DND-41 (cell line): Measurements from ENCODE around the gene LTBP2.

ENCODE experiments used
- ATAC-seq: fragments of 200-7000 bp; cut with Tn5 transposase; 3 replicates; pipeline ENCODE4 v1.9.1; 2021; ENCODE audit warnings: low read depth; ENCODE audit not compliant: insufficient read depth
- DNase-seq: peaks from one replicate; pipeline ENCODE4 v3.0.0-alpha.2; 2020
- H2AFZ ChIP-seq: 2 replicates; pipeline ENCODE4 v1.6.0; 2012; ENCODE audit warnings: low read depth, low read length
- H3K27ac ChIP-seq: 2 replicates; pipeline ENCODE4 v1.5.1; 2012; ENCODE audit warnings: low read length, inconsistent platforms
- H3K27me3 ChIP-seq: fragments of 200-600 bp; sonication (generic); 2 replicates; pipeline ENCODE4 v1.6.0; 2012; ENCODE audit warnings: low read length, mild to moderate bottlenecking, inconsistent platforms; ENCODE audit not compliant: insufficient read depth, poor library complexity
- H3K36me3 ChIP-seq: 2 replicates; pipeline ENCODE4 v1.5.1; 2012; ENCODE audit warnings: low read length, inconsistent platforms; ENCODE audit not compliant: insufficient read depth
- H3K4me1 ChIP-seq: 2 replicates; pipeline ENCODE4 v1.5.1; 2012; ENCODE audit warnings: mild to moderate bottlenecking, low read length; ENCODE audit not compliant: insufficient read depth
- H3K4me2 ChIP-seq: 2 replicates; pipeline ENCODE4 v1.6.0; 2012; ENCODE audit warnings: mild to moderate bottlenecking, moderate library complexity, low read length, inconsistent platforms; ENCODE audit not compliant: insufficient read depth
- H3K4me3 ChIP-seq, 2 experiments: fragments of 200-600 bp in 1 of 2; shearing (Covaris generic) in 1 of 2; 2 replicates each; pipeline ENCODE4 v1.5.1; 2012 to 2016; ENCODE audit warnings: inconsistent platforms in 2 of 2, low read length in 2 of 2, mild to moderate bottlenecking in 2 of 2, low read depth in 1 of 2, moderate library complexity in 1 of 2
- H3K79me2 ChIP-seq: 2 replicates; pipeline ENCODE4 v1.6.0; 2012; ENCODE audit warnings: low read length, inconsistent platforms; ENCODE audit not compliant: insufficient read depth
- H3K9ac ChIP-seq: 2 replicates; pipeline ENCODE4 v1.6.0; 2012; ENCODE audit warnings: low read depth, mild to moderate bottlenecking, inconsistent platforms, low read length, moderate library complexity
- H3K9me3 ChIP-seq: 2 replicates; pipeline ENCODE4 v1.5.1; 2012; ENCODE audit warnings: low read length, moderate library complexity, mild to moderate bottlenecking, inconsistent platforms; ENCODE audit not compliant: insufficient read depth, severe bottlenecking
- H4K20me1 ChIP-seq: 2 replicates; pipeline ENCODE4 v1.6.0; 2012; ENCODE audit warnings: low read length; ENCODE audit not compliant: insufficient read depth
- CTCF ChIP-seq: IDR thresholded peaks from 2 replicates; pipeline ENCODE4 v1.5.1; 2012; ENCODE audit warnings: borderline replicate concordance, low read length, moderate library complexity, mild to moderate bottlenecking; ENCODE audit not compliant: poor library complexity, severe bottlenecking; ENCODE audit errors: extremely low read depth
- EZH2 ChIP-seq: IDR thresholded peaks from 3 replicates; pipeline ENCODE4 v1.6.1; 2012; ENCODE audit warnings: borderline replicate concordance, low read depth, mild to moderate bottlenecking, moderate library complexity, low read length, inconsistent platforms; ENCODE audit not compliant: severe bottlenecking

Gene LTBP2

GRCh38 chr14:74647678-74648461 lies 35.8 kb upstream of the LTBP2 start:
- Histone ChIP-seq H3K27me3 (peaks cover 2% of the 10 kb centered on the region), H4K20me1 (no peaks in the 10 kb centered on the region), H3K79me2 (no peaks in the 10 kb centered on the region), H3K4me1 (no peaks in the 10 kb centered on the region), H3K9ac (no peak overlapping the region), H3K36me3 (no peaks in the 10 kb centered on the region), H3K9me3 (no peaks in the 10 kb centered on the region), H3K4me3 (no peak overlapping the region), H3K4me2 (no peak overlapping the region), H3K27ac (no peak overlapping the region), H2AFZ (no peak overlapping the region)
- TF ChIP-seq CTCF = no peak
- no peak for TF ChIP-seq EZH2
- no peak for DNase-seq
- peak; percentile 27; the same call in 1 of the 3 replicates for ATAC-seq

- no peak for TF ChIP-seq CTCF
- no peak for TF ChIP-seq EZH2
- Histone ChIP-seq H3K9me3 (no peaks in the 10 kb centered on the region), H3K27ac (no peak overlapping the region), H3K4me3 (no peak overlapping the region), H3K27me3 (peaks cover 2% of the 10 kb centered on the region), H4K20me1 (no peaks in the 10 kb centered on the region), H3K4me2 (no peak overlapping the region), H3K36me3 (no peaks in the 10 kb centered on the region), H3K4me1 (no peaks in the 10 kb centered on the region), H3K9ac (no peak overlapping the region), H3K79me2 (no peaks in the 10 kb centered on the region), H2AFZ (no peak overlapping the region)
- DNase-seq (no peak), ATAC-seq (no peak)
These were observed 35.1 kb upstream of the LTBP2 start for GRCh38 chr14:74647061-74647677.

- Histone ChIP-seq H3K79me2 (no peaks in the 10 kb centered on the region), H2AFZ (no peak overlapping the region), H3K9ac (no peak overlapping the region), H3K27me3 (peaks cover 2% of the 10 kb centered on the region), H3K36me3 (no peaks in the 10 kb centered on the region), H3K4me3 (no peak overlapping the region), H4K20me1 (no peaks in the 10 kb centered on the region), H3K4me1 (no peaks in the 10 kb centered on the region), H3K4me2 (no peak overlapping the region), H3K27ac (no peak overlapping the region), H3K9me3 (no peaks in the 10 kb centered on the region)
- DNase-seq = no peak
- TF ChIP-seq CTCF = no peak
- no peak for TF ChIP-seq EZH2
- ATAC-seq = no peak
These were observed 33.9 kb upstream of the LTBP2 start for GRCh38 chr14:74645756-74646470.
